Measurements from ENCODE around the gene RAB18.

DNA sequence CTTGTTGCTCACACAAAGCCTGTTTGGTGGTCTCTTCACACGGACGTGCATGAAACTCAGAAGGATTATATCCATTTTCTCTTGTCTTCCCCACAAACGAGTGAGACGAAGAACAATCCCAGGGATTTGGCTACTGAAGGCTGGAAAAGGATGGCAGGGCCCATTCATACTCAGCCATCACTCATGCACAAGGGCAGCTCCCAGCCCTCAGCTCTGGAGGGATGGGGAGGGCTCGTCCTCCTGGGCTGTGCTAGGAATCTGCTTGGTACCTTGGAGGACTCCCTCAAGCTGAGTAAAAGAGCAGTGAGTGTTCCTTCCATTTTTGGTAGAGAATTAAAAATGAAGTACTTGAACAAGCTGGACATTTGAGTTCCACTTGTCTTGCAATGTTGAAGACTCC is 33.2 kb upstream of the RAB18 start:
- TF ChIP-seq, protein P1, sequence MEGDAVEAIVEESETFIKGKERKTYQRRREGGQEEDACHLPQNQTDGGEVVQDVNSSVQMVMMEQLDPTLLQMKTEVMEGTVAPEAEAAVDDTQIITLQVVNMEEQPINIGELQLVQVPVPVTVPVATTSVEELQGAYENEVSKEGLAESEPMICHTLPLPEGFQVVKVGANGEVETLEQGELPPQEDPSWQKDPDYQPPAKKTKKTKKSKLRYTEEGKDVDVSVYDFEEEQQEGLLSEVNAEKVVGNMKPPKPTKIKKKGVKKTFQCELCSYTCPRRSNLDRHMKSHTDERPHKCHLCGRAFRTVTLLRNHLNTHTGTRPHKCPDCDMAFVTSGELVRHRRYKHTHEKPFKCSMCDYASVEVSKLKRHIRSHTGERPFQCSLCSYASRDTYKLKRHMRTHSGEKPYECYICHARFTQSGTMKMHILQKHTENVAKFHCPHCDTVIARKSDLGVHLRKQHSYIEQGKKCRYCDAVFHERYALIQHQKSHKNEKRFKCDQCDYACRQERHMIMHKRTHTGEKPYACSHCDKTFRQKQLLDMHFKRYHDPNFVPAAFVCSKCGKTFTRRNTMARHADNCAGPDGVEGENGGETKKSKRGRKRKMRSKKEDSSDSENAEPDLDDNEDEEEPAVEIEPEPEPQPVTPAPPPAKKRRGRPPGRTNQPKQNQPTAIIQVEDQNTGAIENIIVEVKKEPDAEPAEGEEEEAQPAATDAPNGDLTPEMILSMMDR (IDR thresholded peaks at IDR 0.05), result no peak
- no peak for TF ChIP-seq ZFX (IDR thresholded peaks at IDR 0.05; ENCODE audit: borderline replicate concordance)

All from 22Rv1 (cell line).